Measurements from ENCODE around the gene THBD.

DNA sequence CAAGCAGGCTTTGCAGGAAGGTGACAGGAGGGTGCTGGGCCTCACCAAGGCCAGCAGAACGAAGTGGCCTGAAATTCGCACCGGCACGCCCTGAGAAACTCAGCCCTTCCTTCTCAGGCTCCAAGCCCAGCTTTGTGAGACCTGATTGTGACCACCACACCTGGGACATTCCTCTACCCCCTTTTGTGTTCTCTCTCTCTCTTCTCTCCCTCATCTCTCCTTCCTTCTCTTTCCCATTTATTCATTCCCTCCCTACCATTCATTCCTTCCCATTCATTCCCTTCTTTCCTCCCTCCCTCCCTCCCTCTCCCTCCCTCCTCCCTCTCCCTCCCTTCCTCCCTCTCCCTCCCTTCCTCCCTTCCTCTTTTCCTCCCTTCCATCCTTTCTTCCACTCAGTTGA is 27.8 kb upstream of the THBD start:
- no peak for TF ChIP-seq EP300 (IDR thresholded peaks at IDR 0.05)
- TF ChIP-seq, protein P1, sequence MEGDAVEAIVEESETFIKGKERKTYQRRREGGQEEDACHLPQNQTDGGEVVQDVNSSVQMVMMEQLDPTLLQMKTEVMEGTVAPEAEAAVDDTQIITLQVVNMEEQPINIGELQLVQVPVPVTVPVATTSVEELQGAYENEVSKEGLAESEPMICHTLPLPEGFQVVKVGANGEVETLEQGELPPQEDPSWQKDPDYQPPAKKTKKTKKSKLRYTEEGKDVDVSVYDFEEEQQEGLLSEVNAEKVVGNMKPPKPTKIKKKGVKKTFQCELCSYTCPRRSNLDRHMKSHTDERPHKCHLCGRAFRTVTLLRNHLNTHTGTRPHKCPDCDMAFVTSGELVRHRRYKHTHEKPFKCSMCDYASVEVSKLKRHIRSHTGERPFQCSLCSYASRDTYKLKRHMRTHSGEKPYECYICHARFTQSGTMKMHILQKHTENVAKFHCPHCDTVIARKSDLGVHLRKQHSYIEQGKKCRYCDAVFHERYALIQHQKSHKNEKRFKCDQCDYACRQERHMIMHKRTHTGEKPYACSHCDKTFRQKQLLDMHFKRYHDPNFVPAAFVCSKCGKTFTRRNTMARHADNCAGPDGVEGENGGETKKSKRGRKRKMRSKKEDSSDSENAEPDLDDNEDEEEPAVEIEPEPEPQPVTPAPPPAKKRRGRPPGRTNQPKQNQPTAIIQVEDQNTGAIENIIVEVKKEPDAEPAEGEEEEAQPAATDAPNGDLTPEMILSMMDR (IDR thresholded peaks at IDR 0.05), result no peak
- no peak for TF ChIP-seq POLR2AphosphoS5 (IDR thresholded peaks at IDR 0.05)
